Tibial artery (tissue), 4 donors: ENCODE measurements around the gene OPN4.
A peak's percentile ranks its signal among the peaks of the same experiment; 100 is the strongest.
"Not testable (repeated sequence)": the region's sequence is repeated elsewhere in the genome, so short reads cannot be mapped to it uniquely, and the experiment has no call there.

Experiments used
- DNase-seq, 2 donors: peaks; one replicate each; pipeline ENCODE4 v3.0.0-alpha.2; 2019
- H3K27ac ChIP-seq, 2 donors: fragments of 200-600 bp; sonication (generic) in 1 of 2; 1 replicate in 1 of 2; 2 replicates in 1 of 2; pipeline ENCODE4 v1.5.1; 2018 to 2019; ENCODE audit warnings: mild to moderate bottlenecking in 1 of 2
- H3K27me3 ChIP-seq, 2 donors: fragments of 200-600 bp; sonication (generic) in 1 of 2; one replicate each; pipeline versions ENCODE4 v1.5.1 to v1.6.0; 2016 to 2019
- H3K36me3 ChIP-seq, 3 donors: fragments of 200-600 bp; sonication (generic) in 2 of 3; one replicate each; pipeline ENCODE4 v1.5.1; 2016 to 2019; ENCODE audit warnings: mild to moderate bottlenecking in 2 of 3
- H3K4me1 ChIP-seq, 4 donors: fragments of 200-600 bp; sonication (generic) in 2 of 4; 1 replicate in 3 of 4; 2 replicates in 1 of 4; pipeline ENCODE4 v1.5.1; 2016 to 2019
- H3K4me3 ChIP-seq, 2 donors: fragments of 200-600 bp; sonication (generic) in 1 of 2; 1 replicate in 1 of 2; 2 replicates in 1 of 2; pipeline ENCODE4 v1.5.1; 2018 to 2019; ENCODE audit warnings: mild to moderate bottlenecking in 2 of 2
- H3K9me3 ChIP-seq, 3 donors: fragments of 200-600 bp; sonication (generic) in 1 of 3; one replicate each; pipeline ENCODE4 v1.5.1; 2016 to 2019
- CTCF ChIP-seq, 2 experiments: fragments of 200-600 bp in 1 of 2; fragments of 450-650 bp in 1 of 2; IDR thresholded peaks; one replicate each; pipeline ENCODE4 v1.5.1; 2017 to 2019; ENCODE audit warnings: antibody characterized with exemption in 2 of 2, mild to moderate bottlenecking in 1 of 2, moderate library complexity in 1 of 2
- intact Hi-C: fragments of 100-400 bp; cut with DNase I; formaldehyde crosslinking; loops from one replicate; pipeline ENCODE4 v1.15.0; 2023; ENCODE audit warnings: low total_unique reads

The OPN4 gene

GRCh38 chr10:86613905-86614304, 40.4 kb upstream of the OPN4 start:
- no peak for DNase-seq
- Histone ChIP-seq H3K36me3 (no peaks in the 10 kb centered on the region), H3K27ac (no peak overlapping the region), H3K9me3 (no peaks in the 10 kb centered on the region), H3K4me1 (no peaks in the 10 kb centered on the region), H3K27me3 (no peaks in the 10 kb centered on the region), H3K4me3 (no peak overlapping the region)
- no peak for TF ChIP-seq CTCF (IDR thresholded peaks at IDR 0.05)
- intact Hi-C loops: no loop called here

GRCh38 chr10:86614853-86615252, 39.5 kb upstream of the OPN4 start:
- H3K27me3 ChIP-seq: no peaks in the 10 kb centered on the region
- H3K27ac ChIP-seq: no peak overlapping the region
- no peak for TF ChIP-seq CTCF (IDR thresholded peaks at IDR 0.05)
- no peak for DNase-seq
- no peaks in the 10 kb centered on the region for H3K36me3 ChIP-seq
- intact Hi-C loops: no loop called here
- no peaks in the 10 kb centered on the region for H3K9me3 ChIP-seq
- no peaks in the 10 kb centered on the region for H3K4me1 ChIP-seq
- no peak overlapping the region for H3K4me3 ChIP-seq

- intact Hi-C loops: not testable (repeated sequence)
These were observed 37.1 kb upstream of the OPN4 start for GRCh38 chr10:86617278-86617677.

GRCh38 chr10:86628311-86628710, 26.0 kb upstream of the OPN4 start:
- no peaks in the 10 kb centered on the region for H3K36me3 ChIP-seq
- intact Hi-C loops: no loop called here
- H3K4me3 ChIP-seq: no peak overlapping the region
- no peak overlapping the region for H3K27ac ChIP-seq
- peaks cover 0 to 6% of the 10 kb centered on the region in 2 donors for H3K27me3 ChIP-seq
- peaks cover 0 to 10% (median 4%) of the 10 kb centered on the region in 4 donors for H3K4me1 ChIP-seq
- no peak for TF ChIP-seq CTCF (IDR thresholded peaks at IDR 0.05)
- no peaks in the 10 kb centered on the region for H3K9me3 ChIP-seq
- DNase-seq: no peak

More at GRCh38 chr10:86617278-86617677, 37.1 kb upstream of the OPN4 start:
- not testable (repeated sequence) for H3K9me3 ChIP-seq, DNase-seq, H3K4me3 ChIP-seq, H3K27ac ChIP-seq, H3K4me1 ChIP-seq, H3K27me3 ChIP-seq, H3K36me3 ChIP-seq

GRCh38 chr10:86630079-86630478, 24.3 kb upstream of the OPN4 start:
- intact Hi-C loops: no loop called here
- H3K9me3 ChIP-seq: no peaks in the 10 kb centered on the region
- no peaks in the 10 kb centered on the region for H3K36me3 ChIP-seq
- no peak for TF ChIP-seq CTCF (IDR thresholded peaks at IDR 0.05)
- DNase-seq: no peak
- no peak overlapping the region for H3K4me3 ChIP-seq
- peaks cover 0 to 10% (median 5%) of the 10 kb centered on the region in 4 donors for H3K4me1 ChIP-seq
- peaks cover 0 to 6% of the 10 kb centered on the region in 2 donors for H3K27me3 ChIP-seq
- H3K27ac ChIP-seq: no peak overlapping the region

- H3K9me3 ChIP-seq: no peaks in the 10 kb centered on the region
- peak overlapping the region; percentile 42 to 56 for H3K4me3 ChIP-seq
- no peak for TF ChIP-seq CTCF (IDR thresholded peaks at IDR 0.05)
- peaks cover 0 to 23% (median 7%) of the 10 kb centered on the region in 4 donors for H3K4me1 ChIP-seq
- H3K36me3 ChIP-seq: no peaks in the 10 kb centered on the region
- peak overlapping the region in 1 of 2 donors; percentile 3 for H3K27ac ChIP-seq
- DNase-seq: no peak
- peaks cover 0 to 6% of the 10 kb centered on the region in 2 donors for H3K27me3 ChIP-seq
- intact Hi-C loops: no loop called here
These were observed 22.1 kb upstream of the OPN4 start for GRCh38 chr10:86632009-86632800.
